ENCODE results near the gene ZNF618.

GRCh38 chr9:113931140-113931539 lies 55.0 kb downstream of the ZNF618 start:
- no peak for TF ChIP-seq CTCF (conservative IDR thresholded peaks at IDR 0.05; ENCODE audit: low read depth, low read length)
- TF ChIP-seq EZH2 (IDR thresholded peaks at IDR 0.05; ENCODE audit: borderline replicate concordance, low read depth, low read length, poor library complexity, severe bottlenecking) = no peak

Measured in A673 (cell line).